Nephron (organoid): ENCODE data around the gene KCNK3.
A peak's percentile ranks its signal among the peaks of the same experiment; 100 is the strongest.

Experiments used
- H3K27ac Mint-ChIP-seq, 3 experiments: 2 replicates each; pipeline ENCODE4 v1.8.0; 2020; ENCODE audit warnings: mixed read lengths in 3 of 3, mild to moderate bottlenecking in 2 of 3, moderate library complexity in 1 of 3
- H3K27me3 Mint-ChIP-seq: 2 replicates; pipeline ENCODE4 v1.8.0; 2021; ENCODE audit warnings: low read depth, mild to moderate bottlenecking, moderate library complexity, mixed read lengths
- H3K36me3 Mint-ChIP-seq: 2 replicates; pipeline ENCODE4 v1.8.0; 2020; ENCODE audit warnings: low read depth, mixed read lengths
- H3K4me1 Mint-ChIP-seq: 2 replicates; pipeline ENCODE4 v1.8.0; 2020; ENCODE audit warnings: mixed read lengths
- H3K4me3 Mint-ChIP-seq, 3 experiments: 2 replicates each; pipeline ENCODE4 v1.8.0; 2020; ENCODE audit warnings: mild to moderate bottlenecking in 3 of 3, mixed read lengths in 3 of 3, moderate library complexity in 2 of 3
- H3K9me3 Mint-ChIP-seq: 2 replicates; pipeline ENCODE4 v1.8.0; 2020; ENCODE audit warnings: mixed read lengths
- CTCF ChIP-seq, 3 experiments: fragments of 200-600 bp; sonication (generic); IDR thresholded peaks; one replicate each; pipeline ENCODE4 v1.5.0; 2021; ENCODE audit warnings: antibody characterized with exemption in 3 of 3; ENCODE audit not compliant: unreplicated experiment in 3 of 3

KCNK3 gene

DNA sequence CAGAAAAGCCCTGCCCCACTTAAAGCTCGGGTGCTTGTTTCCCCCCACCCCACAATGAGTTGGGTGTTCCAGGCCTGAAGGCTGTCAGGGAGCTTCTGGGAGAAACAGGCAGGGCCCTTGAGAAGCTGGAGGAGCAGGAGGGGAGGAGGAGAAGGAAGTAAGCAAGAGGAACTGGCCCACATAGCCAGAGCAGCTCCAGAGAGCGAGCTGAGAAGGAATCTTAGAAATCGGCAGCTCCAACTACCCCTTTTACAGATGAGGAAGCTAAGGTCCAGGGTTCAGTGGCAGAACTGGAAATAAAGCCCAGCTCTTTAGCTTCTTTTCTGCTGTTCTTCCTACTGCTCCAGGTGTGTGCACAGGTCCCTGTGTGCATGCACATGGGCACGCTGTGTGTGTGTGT is 12.7 kb upstream of the KCNK3 start:
- no peak overlapping the region for H3K4me3 Mint-ChIP-seq
- no peak overlapping the region for H3K27ac Mint-ChIP-seq
- H3K4me1 Mint-ChIP-seq = no peaks in the 10 kb centered on the region
- H3K27me3 Mint-ChIP-seq = peaks cover 38% of the 10 kb centered on the region
- H3K36me3 Mint-ChIP-seq = no peaks in the 10 kb centered on the region
- no peak for TF ChIP-seq CTCF (IDR thresholded peaks at IDR 0.05; ENCODE audit: unreplicated experiment in 3 of 3)
- H3K9me3 Mint-ChIP-seq = peaks cover 7% of the 10 kb centered on the region

DNA sequence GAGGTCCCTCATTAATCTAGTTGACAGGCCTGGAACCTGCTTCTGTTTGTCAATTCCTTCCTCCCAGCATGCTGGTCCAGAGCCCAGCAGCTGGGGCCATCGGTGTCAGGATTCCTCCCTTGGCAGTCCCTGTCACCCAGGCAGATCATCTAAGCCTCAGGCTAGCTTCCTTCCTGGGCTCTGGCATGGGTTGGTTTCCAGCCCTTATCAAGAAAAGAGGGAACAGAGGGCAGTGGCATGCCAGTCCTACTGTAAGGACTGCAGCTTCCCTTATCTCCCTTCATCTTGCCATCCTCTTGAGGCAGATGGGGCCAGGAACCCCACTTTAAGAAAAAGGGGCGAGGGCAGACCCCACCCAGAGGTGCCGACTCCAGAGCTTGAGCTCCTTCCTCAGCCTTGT is 10.9 kb upstream of the KCNK3 start:
- Mint-ChIP-seq H3K4me3 (no peak overlapping the region), H3K4me1 (peaks cover 10% of the 10 kb centered on the region), H3K27ac (no peak overlapping the region), H3K9me3 (peaks cover 7% of the 10 kb centered on the region), H3K27me3 (peaks cover 52% of the 10 kb centered on the region), H3K36me3 (no peaks in the 10 kb centered on the region)
- no peak for TF ChIP-seq CTCF (IDR thresholded peaks at IDR 0.05; ENCODE audit: unreplicated experiment in 3 of 3)

- no peaks in the 10 kb centered on the region for H3K36me3 Mint-ChIP-seq
- peaks cover 57% of the 10 kb centered on the region for H3K27me3 Mint-ChIP-seq
- H3K4me1 Mint-ChIP-seq = peaks cover 15% of the 10 kb centered on the region
- peaks cover 7% of the 10 kb centered on the region for H3K9me3 Mint-ChIP-seq
- no peak overlapping the region for H3K4me3 Mint-ChIP-seq
- no peak for TF ChIP-seq CTCF (IDR thresholded peaks at IDR 0.05; ENCODE audit: unreplicated experiment in 3 of 3)
- no peak overlapping the region for H3K27ac Mint-ChIP-seq
Observed at GRCh38 chr2:26682155-26682554, 10.4 kb upstream of the KCNK3 start.

GRCh38 chr2:26683583-26683982 is 8.9 kb upstream of the KCNK3 start:
- Mint-ChIP-seq H3K36me3 (no peaks in the 10 kb centered on the region), H3K4me1 (peaks cover 17% of the 10 kb centered on the region), H3K9me3 (no peaks in the 10 kb centered on the region), H3K27me3 (peaks cover 64% of the 10 kb centered on the region), H3K27ac (no peak overlapping the region), H3K4me3 (no peak overlapping the region)
- TF ChIP-seq CTCF (IDR thresholded peaks at IDR 0.05; ENCODE audit: unreplicated experiment in 3 of 3) = no peak

- no peak for TF ChIP-seq CTCF (IDR thresholded peaks at IDR 0.05; ENCODE audit: unreplicated experiment in 3 of 3)
Observed at GRCh38 chr2:26685341-26685740, 7.2 kb upstream of the KCNK3 start.

GRCh38 chr2:26685989-26686839 is 6.3 kb upstream of the KCNK3 start:
- Mint-ChIP-seq H3K9me3 (no peaks in the 10 kb centered on the region), H3K27ac (peak overlapping the region in 1 of 3 experiments; percentile 5), H3K36me3 (no peaks in the 10 kb centered on the region), H3K27me3 (peaks cover 73% of the 10 kb centered on the region), H3K4me3 (no peak overlapping the region), H3K4me1 (peaks cover 17% of the 10 kb centered on the region)
- no peak for TF ChIP-seq CTCF (IDR thresholded peaks at IDR 0.05; ENCODE audit: unreplicated experiment in 3 of 3)

More at GRCh38 chr2:26685341-26685740, 7.2 kb upstream of the KCNK3 start:
- H3K9me3 Mint-ChIP-seq = no peaks in the 10 kb centered on the region
- H3K4me1 Mint-ChIP-seq = peaks cover 17% of the 10 kb centered on the region
- H3K27ac Mint-ChIP-seq = no peak overlapping the region
- H3K4me3 Mint-ChIP-seq = no peak overlapping the region
- H3K36me3 Mint-ChIP-seq = no peaks in the 10 kb centered on the region
- peaks cover 69% of the 10 kb centered on the region for H3K27me3 Mint-ChIP-seq
